HG02852 (cell line): ENCODE data around the gene MICAL2.
A peak's percentile ranks its signal among the peaks of the same experiment; 100 is the strongest.

ENCODE experiments used
- ATAC-seq: cut with Tn5 transposase; IDR thresholded peaks from one replicate; pipeline ENCODE4 v1.9.1; 2021; ENCODE audit warnings: mild to moderate bottlenecking, moderate library complexity; ENCODE audit not compliant: unreplicated experiment

Gene MICAL2

DNA sequence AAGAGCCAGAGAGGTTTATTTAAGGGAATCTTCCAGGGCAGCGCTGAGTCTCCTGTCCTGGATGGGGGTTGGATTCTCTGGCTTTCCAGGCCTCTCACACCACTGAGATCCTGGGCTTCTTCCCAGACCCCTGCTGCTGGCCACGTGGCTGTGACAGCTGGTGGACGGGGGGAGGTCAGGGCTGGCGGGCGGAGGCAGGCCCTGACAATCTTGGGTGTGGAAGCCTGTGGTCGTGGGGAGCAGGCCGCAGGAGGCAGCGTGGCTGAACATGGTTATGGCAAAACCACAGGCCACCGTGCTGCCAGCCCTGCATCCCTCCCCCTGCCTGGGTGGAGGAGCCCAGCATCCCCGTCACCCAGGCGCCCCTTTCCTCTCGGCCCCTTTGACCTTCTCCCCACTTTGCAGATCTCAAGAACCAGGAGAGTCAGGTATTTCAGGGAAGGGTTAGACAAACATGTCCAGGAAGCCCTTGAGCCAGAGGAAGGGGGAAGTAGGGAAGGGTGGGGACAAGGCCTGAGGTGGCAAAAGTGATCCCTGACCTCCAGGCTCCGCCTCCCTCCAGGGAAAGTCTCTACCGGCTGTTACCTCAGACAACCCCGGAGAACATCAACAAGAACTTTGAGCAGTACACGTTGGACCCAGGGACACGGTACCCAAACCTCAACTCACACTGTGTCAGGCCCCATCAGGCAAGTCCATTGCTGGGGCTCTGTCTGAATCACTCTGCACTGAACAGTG, 111.8 kb downstream of the MICAL2 start:
- no peak for ATAC-seq

GRCh38 chr11:12223771-12224536, 113.6 kb downstream of the MICAL2 start:
- no peak for ATAC-seq

- peak; percentile 79 for ATAC-seq
Observed at GRCh38 chr11:12224537-12224893, 114.1 kb downstream of the MICAL2 start.

- no peak for ATAC-seq
Observed at GRCh38 chr11:12225046-12225739, 114.8 kb downstream of the MICAL2 start.

DNA sequence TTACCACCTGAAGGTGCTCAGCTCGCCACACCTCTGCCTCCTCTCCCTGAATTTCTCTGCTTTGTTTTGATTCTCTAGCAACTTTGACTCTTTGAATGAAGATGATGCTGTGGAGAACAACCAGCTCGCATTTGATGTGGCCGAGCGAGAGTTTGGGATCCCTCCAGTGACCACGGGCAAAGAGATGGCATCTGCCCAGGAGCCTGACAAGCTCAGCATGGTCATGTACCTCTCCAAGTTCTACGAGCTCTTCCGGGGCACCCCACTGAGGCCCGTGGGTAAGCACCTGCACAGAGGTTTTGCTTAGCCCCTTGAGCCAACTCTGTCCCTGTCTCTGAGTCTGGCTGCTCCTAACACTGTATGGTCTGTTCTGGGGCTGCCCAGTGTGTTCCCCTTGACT, 115.7 kb downstream of the MICAL2 start:
- no peak for ATAC-seq

GRCh38 chr11:12229450-12230229, 119.2 kb downstream of the MICAL2 start:
- ATAC-seq = no peak

DNA sequence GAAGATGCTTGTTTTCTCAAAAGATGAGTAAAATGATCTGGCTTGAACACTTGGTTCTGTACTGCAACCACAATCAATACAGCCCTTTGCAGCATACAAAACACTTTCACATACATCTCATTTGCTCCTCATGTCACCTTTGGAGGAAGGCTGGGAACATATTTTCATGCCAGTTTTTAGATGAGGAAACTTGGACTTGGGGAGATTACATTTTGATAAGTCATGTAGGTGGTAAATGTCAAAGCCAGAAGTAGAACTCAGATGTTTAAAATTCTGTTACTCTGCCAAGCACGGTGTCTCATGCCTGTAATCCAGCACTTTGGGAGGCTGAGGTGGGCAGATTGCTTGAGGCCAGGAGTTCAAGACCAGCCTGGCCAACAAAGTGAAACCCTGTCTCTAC, 121.8 kb downstream of the MICAL2 start:
- no peak for ATAC-seq

GRCh38 chr11:12232817-12233601, 122.6 kb downstream of the MICAL2 start:
- ATAC-seq = no peak

- ATAC-seq = no peak
Observed at GRCh38 chr11:12233602-12233925, 123.2 kb downstream of the MICAL2 start.

- no peak for ATAC-seq
Observed at GRCh38 chr11:12234221-12234620, 123.8 kb downstream of the MICAL2 start.

DNA sequence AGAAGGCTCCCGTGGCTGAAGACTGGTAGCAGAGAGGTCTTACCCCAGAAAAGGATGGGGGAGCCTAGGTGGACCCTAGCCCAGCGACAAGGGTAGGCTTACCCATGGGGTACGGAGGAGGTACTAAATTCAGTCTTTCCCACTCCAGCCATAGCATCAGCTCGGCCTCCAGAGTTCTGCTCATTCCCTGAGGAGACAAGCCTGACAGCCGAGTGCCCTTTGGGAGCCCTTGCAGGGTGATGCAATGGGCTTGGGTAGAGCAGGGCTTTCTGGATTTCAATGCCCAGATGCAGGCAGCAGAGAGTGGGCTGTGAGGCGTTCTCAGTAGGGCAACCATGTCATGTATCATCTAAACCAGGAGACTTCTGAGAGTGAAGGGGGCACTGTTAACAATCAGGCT, 124.7 kb downstream of the MICAL2 start:
- ATAC-seq = no peak

- ATAC-seq = no peak
Observed at GRCh38 chr11:12235553-12235946, 125.2 kb downstream of the MICAL2 start.

DNA sequence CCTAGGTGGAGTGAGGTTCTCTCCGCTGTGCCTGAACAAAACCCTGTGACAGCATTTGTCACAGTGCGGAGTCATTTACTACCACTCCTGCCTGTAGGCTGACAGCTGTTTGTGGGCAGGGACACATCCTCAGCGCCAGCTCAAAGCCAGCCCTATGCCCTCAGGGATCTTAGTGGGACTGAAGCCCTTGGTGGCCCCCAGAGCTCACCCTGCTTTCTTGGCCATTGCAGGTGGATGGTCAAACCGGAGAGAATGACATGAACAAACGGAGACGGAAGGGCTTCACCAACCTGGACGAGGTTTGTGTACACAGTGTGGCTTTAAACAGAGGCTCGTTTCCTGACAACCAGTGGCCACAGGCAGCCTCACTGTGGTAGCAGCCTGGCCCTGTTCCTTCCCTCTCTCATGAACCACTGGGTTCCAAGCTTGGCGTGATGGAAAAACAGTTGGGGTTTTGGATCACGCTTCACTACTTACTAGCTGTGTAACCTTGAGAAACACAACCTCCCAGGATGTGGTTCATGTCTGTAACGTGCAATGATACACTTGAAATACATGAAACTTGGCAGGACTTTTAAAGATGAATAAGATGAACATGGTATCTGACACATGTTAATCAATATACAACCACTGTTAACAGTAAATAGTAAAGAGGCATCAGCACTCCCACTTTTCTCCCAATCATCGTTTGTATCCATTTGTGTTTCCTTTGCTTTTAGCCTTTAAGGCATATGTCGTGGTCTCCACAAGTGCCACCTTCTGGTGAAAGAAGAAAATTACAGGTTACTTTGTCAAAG, 125.8 kb downstream of the MICAL2 start:
- ATAC-seq = peak; percentile 74

DNA sequence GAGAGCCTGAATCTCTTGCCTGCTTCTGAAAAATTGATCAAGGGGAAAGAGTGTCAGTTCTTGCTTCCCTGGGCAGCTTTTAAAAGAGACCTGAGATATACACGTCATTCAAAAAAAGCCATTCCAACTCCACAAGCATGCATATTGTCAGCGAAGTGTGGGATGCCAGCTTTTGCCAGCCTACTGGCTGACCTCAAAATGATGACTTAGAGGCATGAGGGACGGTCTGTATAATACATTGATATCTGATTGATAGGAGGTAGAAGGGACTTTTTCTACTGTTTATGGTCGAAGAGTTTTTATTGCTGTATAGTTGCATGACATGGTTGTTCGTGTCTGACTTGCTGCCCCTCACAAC, 126.3 kb downstream of the MICAL2 start:
- ATAC-seq = no peak

DNA sequence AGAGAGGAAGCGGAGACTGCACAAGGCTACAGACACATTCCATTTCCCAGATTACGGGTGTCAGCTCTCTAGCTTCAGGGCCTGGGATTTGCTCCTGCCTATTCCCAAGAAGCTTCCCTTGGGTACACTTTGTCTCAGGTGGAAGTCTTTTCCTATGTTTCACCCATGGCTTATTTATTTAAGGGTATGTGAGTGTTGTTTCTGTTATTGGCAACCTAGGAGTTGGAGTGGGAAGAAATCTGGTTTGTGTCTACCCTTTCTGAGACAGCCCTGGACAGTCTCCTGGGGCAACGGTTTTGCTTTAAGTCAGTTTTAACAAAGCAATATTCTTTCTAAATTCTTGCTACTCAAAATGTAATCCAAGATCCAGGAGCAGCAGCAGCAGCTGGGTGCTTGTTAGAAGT, 127.0 kb downstream of the MICAL2 start:
- no peak for ATAC-seq

DNA sequence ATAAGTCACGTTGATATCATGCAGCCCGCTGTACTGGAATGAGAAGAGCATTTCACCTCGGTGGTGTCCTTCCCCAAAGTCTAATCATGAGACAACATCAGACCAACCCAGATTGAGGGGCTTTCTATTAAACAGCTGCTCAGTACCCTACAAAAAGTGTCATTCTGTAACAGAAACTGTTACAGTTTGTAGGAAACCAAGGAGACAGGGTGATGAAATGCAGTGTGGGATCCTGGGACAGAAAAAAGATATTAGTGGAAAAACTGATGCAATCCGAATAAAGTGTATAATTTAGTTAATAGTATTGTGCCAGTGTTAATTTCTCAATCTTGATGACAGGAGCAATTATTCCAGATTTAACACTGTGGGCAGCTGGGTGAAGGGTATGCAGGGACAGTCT, 128.0 kb downstream of the MICAL2 start:
- ATAC-seq = no peak

DNA sequence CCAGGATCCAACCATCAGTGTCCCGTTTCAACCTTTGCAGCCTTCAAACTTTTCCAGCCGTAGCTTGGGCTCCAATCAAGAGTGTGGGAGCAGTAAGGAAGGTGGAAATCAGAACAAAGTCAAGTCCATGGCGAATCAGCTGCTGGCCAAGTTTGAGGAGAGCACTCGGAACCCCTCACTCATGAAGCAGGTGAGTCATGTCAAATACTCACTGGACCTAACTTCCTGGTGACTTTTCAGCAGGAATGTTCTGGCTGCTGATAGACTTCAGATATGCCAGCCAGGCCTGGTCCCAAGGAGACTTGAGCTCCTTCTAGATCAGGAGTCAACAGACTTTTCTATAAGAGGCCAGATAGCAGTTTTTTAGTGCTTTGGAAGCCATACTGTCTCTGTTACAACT, 129.0 kb downstream of the MICAL2 start:
- no peak for ATAC-seq

DNA sequence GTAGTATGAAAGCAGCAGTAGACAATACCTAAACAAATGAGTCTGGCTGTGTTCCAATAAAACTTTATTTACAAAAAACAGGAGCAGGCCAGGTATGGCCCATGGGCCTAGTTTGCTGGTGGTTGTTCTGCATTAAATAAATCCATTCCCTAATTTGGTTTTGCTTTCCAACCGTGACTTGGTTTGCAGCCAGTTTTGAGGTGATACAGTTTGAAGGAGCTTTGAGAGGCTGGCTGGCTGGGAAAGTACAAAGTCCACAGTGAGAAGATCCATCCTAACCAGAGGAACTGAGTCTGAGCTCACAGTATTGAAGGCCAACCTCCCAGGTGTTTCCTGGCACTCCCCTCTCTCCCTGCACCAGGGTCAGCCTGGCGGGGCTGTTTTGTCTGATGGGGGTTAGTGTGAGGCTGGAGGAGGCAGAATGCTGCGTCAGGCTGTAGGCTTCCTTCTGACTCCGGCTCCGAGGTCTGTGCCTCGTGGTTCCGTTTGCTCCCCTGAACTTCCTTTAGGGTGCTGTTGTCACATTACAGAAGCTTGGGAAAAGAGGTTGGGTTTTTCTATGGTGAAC, 129.5 kb downstream of the MICAL2 start:
- no peak for ATAC-seq

DNA sequence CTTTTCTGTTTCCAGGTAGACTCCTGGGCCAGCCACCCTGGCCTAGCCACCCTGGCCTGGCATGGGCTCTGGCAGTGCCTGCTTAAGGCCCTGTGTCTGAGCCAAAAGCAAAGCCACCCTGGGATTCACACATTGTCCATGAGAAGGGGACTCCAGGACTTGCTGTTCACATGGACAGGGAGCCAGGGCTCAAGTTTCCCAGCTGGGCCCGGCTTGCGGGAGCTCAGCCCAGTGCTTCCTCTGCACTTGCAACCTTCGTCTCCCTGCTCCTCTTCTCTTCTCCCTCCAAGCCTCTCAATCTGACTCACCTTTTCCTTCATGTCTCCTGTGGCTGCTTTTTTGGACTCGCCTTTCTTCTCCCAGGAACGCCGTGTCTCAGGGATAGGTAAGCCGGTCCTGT, 130.3 kb downstream of the MICAL2 start:
- ATAC-seq = no peak

- ATAC-seq = no peak
Observed at GRCh38 chr11:12241401-12241800, 131.0 kb downstream of the MICAL2 start.
